Measurements from ENCODE around the gene DNMT3A.
"Not testable (repeated sequence)": the region's sequence is repeated elsewhere in the genome, so short reads cannot be mapped to it uniquely, and the experiment has no call there.

Gene DNMT3A

DNA sequence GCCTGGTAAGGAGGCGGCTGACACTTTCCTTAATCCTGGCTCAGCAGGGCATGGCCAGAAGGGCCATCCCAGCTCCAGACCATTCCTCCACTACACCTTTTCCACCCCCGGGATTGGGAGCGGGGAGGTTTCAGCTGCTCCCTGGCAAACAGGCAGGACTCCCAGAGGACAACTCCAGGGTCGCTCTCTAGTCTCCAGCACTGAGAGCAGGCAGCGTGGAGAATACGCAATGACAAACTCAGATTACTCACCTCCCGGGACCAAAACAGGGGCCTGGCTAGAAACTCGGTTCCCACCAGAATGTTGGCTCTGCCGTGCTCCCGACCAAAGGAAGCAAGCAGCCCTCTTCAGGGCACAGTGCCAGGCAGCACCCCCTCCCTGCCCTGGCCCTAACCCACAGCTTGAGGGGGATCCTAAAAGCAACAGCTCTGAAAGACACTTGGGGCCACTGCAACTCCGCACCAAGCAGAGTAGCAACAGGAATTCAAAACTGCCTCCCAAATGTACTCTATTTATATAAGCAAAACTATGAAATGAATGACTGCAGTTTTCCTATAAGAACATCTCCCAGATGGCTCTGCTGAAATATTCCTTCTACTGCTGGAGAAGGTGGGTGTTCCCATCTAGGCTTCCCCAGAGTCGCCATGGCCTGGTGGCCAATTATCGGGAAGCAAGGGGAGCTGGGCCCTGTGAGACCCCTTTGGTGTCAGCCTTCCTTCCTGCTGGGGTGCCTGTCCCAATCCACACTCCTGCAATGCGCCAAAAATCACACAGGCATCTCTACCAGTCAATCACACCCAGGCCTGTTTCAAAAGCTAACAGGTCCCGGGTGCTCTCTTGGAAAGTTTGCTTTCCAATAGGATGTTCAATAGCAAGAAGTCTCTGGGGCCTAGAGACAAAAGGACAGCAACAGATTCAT lies 112.2 kb downstream of the DNMT3A start:
- DNase-seq: no peak

DNA sequence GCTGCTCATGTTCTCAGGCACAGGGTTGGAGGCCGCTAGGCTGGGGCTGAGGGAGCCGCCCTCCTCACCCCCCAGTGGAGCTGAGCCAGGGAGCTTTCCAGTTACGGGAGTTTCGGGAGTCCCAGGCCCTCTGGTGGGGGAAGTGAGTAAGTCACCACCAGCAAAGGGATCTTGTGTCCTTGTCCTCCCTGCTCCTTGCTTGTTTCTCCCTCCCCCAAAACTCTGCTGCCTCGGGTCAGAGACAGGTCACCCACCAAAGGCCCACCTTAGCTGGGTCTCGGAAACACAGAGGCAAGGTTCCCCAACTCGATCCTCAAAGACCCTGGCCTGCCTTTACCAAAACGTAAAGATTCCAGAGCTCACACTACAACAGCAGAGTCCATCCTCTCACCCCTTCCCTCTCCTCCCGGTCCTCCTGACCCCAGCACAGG lies 112.9 kb downstream of the DNMT3A start:
- DNase-seq: peak; percentile 22

DNA sequence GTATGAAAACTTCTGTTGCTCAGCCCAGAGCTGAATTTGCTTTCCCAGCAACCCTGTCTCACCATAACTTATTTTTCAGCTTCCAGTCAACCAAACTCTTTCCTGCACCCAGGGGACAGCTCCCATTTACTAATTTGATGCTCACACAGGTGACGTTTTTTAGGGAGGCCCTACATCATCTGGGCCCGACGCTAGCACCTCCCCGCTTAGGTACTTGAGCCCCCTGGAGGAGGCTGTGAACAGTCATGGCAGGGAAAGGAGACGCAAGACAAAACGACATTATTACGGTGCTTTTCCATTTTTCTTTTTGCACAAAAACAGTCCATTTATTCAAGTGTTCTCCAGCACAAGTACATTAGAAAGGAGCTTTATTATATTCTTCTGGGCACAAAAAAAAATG lies 114.1 kb downstream of the DNMT3A start:
- DNase-seq: no peak

DNA sequence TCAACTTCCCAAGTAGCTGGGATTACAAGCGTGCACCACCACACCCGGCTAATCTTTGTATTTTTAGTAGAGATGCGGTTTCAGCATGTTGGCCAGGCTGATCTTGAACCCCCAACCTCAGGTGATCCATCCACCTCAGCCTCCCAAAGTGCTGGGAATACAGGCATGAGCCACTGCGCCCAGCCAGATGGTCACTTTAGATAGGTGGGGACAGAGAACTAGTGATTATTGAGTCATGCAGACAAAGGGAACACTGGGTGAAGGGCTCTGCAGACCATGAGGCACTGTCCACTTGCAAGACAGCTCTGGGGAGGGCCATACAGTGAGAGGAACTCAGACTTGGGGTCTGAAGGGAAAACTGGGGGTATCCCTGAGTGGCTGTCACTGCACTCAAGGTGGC lies 114.9 kb downstream of the DNMT3A start:
- no peak for DNase-seq

DNA sequence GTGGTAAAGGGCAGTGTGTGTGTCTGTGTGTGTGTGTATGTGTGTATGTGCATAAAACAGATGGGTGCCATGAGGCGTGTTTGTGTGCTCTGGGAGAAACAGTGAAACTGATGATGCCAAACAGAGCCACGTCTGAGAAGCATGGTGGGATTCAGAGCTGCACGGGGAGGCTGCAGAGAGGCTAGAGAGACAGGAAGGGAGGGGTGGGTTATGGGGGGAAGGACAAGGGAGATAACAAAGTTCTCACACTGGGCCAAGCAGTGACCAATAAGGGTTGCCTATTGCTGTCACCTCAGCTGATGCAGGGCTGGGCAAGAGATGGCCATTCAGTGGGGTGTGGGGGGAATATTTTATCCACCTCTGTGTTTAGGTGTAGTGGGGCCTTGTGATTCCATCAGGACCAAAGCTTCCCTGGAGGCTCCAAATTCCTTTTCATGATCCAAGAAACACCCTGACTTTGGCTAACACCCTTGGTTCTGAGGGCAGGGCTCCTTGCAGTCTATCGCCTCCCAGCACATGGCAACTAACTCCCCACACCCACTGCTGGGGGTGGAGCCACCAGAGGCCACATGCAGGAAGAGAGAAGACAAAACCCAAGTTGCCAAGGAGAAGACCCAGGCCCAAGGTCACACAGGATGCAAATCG lies 119.1 kb downstream of the DNMT3A start:
- no peak for DNase-seq

DNA sequence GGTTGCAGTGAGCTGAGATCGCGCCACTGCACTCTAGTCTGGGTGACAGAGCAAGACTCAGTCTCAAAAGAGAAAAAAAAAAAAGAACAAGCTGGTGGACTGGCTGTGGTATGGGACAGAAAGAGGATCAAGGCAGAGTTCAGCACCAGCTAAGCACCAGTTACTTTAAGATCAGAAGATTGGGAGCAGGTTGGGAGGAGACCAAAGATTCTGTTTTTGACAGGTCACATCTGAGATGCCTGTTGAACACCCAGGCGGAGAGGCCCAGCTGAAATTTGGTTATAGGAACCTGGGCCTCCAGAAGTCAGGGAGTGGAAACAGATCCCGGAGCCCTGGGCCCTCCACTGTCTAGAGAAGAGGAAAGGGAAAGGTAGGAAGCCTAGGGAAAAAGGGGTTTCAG lies 120.1 kb downstream of the DNMT3A start:
- DNase-seq: no peak

DNA sequence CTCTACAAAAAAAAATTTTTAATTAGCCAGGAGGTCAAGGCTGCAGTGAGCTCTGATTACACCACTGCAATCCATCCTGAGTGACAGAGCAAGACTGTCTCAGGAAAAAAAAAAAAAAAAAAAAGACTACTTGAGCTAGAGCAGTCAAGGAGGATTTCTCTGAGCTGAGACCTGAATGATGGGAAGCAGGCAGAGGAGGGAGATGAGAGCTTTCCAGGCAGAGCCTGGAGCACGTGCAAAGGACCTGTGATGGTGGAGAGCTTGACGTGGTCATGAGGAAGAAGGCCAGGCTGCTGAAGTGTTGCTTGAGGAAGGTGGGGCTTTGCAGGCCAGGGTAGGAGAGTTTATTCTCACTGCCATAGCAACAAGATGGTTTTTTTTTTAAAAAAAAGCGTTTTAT lies 121.4 kb downstream of the DNMT3A start:
- DNase-seq: no peak

DNA sequence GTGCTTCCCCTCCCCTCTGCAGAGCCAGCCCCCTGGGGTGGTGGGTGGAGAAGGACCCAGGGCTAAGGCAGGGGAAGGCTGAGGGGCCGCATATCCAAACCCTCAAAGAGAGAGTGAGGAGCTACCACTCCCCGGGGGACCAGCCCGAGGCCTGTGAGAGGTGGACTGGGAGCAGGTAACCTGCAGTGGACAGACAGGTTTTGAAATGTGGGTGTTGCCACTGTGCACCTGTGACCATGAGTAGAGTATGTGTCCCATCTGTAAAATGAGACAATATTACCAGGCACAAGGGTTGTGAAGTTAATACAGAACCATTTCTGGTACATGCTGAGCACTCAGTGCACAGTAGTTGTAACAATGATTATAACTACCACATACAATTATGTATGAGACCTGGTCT lies 122.1 kb downstream of the DNMT3A start:
- no peak for DNase-seq

DNA sequence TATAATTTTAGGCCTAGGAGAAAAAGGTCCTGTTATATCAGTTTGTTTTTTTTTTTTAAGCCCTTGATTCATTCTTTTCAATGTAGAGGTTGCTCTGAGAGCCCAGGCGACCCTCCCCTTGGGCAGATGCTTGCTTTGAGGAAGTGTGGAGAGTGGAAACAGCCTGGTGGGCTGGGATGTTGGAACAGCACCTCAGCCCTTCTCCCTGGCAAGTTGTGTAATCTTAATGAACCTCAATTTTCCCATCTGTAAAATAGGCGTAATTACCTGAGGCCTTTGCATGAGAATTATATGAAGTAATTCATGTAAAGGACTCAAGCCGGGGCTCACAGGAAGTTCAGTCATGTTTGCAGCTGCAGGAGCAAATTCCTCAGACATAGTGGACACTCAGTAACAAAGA lies 123.6 kb downstream of the DNMT3A start:
- no peak for DNase-seq

DNA sequence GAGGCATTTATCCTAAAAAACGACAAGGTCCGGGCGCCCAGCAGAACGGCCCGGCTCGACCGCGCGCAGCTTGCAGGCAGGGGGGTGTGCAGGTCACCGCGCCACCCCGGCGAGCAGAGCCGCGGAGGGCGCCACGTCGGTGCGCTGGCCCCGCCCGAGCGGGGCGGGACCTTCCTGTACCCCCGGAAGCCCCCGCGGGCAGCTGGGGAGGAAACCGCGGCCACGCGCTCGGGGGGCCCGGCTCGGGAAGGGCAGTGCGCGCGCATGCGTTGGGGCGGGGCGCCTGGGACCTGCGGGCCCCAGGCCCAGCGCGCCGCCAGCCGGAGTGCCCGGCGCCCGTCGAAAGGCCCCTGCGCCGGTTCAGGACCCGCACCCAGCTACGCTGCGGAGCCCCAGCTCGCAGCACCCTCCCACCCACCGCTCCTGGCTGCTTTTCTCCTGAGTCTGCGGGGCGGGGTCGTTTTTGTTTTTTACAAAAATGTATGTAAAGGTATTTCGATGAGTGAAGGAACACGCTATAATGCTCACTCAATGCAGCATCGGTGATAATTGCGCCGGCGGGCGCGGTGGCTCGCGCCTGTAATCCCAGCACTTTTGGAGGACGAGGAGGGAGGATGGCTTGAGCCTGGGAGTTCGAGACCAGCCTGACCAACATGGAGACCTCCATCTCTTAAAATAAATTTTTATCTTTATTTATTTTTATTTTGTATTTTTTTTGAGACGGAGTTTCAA lies 125.6 kb downstream of the DNMT3A start:
- no peak for DNase-seq

DNA sequence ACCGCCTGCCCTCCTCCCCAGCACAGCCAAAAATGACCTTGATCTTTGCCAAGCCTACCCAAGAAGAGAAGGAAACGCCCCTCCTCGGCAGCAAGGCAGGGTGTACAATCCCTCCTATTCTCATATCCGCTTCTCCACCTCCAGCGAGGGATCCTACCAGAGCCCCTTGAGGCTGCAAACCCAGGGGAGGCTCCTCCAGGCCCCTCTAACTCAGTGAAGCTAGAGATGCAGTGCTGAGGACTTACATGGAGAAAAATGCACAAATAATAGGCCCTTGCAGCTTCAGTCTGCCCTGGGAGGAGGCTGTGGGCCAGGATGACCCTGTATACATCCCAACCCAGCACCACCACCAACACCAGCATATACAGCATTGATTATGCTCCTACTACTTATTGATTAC lies 126.5 kb downstream of the DNMT3A start:
- DNase-seq: no peak

DNA sequence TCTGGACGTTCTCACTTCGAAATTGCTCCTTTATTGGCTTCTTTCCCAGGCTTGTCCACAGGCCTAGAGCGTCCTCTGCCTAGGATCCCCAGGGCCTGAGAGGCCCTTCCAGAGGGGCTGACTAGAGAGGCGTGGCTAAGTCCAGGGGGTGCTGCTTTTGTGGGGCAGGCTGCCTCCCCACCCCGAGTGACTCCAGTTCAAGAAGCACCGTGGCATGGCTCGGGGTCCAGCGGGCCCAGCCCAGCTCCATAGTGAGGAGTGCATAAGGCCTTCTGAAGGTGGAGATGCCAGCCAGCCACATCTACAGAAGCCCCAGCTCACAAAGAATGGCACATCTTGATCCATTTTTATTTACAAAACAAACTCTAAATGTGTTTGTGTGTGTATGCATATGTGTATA lies 128.5 kb downstream of the DNMT3A start:
- no peak for DNase-seq

DNA sequence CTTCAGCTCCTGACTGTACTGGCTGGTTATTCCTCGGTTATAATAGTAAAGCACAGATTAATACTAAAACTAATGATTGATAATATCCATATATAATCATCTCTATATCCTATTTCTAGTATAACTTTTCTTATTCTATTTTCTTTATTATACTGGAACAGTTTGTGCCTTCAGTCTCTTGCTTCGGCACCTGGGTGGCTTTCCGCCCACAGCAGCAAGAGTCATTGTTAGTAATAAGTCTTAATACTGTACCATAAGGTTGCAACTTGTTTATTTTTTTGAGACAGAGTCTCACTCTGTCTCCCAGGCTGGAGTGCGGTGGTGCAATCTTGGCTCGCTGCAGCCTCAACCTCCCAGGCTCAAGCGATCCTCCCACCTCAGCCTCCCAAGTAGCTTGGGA lies 130.8 kb downstream of the DNMT3A start:
- not testable (repeated sequence) for DNase-seq

DNA sequence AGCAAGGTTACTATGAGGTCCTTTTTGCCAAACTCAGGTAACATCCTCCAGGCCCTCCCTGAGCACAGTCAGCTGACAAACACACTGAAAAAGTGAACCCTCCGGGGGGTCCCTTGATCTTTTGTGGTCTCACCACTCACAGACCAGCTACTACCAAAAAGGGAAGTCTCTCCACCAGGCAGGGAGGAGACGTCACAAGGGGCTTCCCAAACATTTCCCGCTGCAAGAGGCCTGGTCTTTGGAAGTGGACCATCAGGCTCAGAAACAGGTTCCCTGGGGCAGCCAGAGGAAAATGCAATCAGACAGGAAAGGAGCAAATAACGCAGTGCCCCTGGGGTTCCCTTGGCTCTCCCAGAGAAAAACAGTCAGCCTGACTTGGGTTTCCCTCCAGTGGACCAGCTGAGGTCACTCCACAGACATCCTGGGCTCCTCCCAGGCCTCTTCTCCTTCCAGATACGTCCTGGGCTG lies 134.6 kb downstream of the DNMT3A start:
- no peak for DNase-seq

DNA sequence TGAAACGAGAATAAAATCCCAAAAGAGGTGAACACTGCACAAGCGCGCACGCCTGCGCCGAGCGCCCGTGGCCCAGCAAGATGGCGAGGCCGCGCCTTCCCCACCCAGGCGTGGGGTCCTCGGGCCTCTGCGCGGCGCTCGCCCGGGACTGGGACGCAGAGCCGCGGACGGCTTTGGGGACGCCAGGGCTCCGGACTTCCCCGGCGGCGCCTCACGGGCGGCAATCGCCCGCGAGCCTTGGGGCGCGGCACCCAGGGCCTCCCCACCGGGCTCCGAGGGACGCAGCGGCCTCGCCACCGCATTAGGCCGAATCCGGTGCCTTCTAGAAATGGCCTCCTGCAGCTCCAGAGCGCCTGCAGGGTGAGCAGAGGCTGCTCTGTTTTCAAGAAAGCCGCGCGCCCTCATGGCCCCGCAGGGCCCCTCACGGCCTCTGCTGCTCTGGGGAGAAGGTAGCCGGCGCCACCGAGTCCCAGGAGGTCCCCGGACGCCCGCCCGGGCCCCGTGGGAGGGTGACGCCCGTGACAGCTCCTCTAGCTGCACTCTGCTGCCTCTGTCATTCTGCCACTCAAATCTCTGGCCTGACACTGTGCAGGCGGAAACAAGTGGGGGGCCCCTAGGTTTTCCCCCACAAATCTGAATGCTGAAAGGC lies 137.4 kb downstream of the DNMT3A start:
- DNase-seq: no peak

DNA sequence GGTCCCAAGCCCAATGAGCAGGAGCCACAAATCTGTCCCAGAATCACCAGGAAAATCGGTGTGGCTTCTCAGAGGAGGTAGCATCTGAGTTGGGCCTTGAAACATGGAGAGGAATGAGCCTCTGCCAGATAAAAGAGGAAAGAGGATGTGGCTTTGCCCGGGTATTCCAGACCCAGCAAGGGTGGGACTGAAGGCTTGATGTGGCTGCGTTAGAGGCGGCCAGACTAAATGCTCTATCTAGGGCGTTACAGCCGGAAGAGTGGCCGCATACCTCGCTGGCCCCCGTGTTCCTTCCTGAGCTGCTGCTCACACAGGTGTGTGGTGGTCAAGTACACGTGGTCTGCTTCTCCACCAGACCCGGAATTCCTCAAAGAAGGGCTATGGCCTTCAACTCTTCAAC lies 139.4 kb downstream of the DNMT3A start:
- DNase-seq: no peak

DNA sequence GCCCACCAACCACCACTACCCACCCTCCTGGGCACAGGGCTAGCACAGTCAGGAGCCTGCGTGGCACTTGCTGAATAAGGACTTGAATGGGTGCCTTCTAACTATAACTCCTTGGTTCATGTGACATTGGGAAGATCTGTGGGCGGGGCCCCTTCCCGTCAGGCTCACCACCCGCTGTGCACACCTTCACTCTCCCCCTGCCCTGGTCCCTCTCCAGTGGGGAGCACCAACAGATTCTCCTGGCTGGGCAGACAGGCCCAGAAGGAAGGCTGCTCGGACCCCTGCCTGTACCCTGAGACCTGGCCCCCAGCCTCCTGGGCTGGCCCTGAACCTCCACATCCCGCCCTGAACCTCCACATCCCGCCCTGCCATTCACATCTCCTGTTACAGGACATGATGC lies 139.9 kb downstream of the DNMT3A start:
- no peak for DNase-seq

DNA sequence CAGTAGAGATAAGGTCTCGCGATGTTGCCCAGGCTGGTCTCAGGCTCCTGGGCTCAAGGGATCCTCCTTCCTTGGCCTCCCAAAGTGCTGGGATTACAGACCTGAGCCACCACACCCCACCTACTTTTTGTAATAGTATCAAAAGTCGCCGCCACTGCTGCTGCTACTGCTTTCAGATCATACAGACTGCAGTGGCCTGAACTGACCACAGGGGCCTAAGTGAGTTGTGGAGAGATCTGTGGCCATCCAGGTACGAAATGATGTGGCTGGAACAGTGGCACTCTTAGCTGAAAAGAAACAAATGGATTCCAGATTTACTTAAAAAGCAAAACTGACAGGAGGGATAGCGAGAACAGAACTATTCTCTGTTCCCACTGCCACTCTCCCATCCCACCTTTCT lies 140.5 kb downstream of the DNMT3A start:
- no peak for DNase-seq

DNA sequence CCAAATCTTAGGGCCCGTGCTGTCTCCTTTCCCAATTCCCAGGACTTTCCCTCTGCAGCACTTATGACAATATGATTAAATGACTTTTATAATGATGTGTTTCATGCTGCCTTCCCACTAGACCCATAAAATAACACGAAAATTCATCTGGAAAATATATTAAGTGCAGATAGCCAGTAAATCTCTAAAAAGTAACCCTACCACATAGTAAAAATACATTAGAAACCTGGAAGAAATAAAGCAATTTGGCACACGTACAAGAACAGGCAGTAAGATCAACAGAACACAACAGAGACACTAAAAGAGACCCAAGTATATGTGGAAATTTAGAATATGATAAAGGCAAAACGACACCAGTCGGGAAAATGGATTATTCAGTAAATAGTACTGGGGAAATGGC lies 143.1 kb downstream of the DNMT3A start:
- DNase-seq: no peak

DNA sequence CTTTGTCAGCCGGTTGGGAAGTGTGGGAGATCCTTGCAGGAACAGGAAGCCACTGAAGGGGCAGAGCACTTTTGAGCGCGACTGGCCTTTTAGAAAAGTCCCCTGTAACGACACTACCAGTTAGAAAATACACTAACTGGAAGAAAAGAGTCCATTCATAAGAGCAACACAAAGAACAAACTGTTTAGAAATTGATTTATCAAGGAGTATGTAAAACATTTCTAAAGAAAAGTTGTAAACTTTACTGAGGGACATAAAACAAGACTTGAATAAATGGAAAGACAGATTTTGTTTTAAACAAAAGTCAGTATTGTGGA lies 143.6 kb downstream of the DNMT3A start:
- no peak for DNase-seq

DNA sequence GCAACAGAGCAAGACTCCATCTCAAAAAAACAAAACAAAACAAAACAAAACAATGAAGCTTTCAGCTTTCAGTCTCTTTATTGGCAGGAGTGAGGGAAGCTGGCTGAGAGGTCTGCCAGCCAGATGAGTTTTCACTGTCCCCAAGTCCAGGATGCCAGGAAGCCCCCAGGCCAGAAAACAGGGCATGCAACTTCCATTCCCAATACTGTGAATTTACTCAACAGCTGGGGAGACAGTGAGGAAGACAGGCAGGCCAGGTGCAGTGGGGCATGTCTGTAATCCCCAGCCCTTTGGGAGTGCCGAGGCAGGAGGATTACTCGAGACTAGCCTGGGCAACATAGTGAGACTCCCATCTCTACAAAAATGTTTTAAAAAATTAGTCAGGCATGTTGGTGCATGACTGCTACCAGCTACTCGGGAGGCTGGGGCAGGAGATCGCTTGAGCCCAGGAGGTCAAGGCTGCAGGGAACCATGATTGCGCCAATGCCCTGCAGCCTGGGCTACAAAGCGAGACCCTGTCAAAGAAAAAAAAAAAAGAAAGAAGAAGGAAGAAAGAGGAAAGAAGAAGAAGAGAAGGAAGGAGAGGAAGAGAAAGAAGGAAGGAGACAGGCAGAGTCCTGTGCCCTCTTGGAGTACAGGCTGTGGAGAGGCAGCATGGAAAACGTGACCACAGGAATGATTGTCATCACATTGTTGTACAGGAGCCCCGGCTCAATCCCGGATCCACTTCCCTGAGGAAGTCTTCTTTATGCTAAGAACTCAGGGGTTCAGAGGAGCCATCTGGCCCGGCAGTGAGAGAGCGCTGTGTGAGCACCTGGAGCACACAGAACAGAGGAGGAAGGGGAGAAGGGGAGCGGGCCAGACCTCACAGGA lies 144.2 kb downstream of the DNMT3A start:
- DNase-seq: no peak

DNA sequence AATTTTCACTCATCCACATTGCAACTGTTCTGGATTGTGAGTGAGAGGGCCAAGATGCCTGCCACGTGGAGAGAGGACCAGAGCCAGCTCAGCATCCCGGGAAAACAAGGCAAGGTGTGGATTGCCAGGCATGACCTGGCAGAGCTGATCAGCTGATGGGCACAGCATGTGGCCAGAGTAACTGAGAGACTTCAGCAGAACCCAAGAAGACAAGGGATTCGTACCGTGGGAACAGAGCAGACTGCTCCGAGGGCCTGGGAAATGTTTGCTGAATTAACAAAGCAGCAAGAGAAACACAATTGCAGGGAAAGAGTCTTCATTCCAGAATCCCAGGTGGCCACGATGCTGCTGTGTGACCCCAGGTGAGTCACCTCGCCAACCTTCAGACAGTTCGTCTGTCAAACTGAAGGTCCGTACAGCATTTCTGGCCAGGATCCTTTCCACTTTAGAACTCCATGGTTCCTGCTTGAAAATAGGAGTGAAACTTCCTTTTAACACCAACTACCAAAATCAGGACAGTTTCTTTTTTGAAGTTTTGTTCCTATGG lies 147.1 kb downstream of the DNMT3A start:
- DNase-seq: no peak
